NCI-H1694 treated with DMSO at 0.1 percent for 48 hours (cell line): ENCODE measurements around the gene KCNQ1.

Experiments used
- DNase-seq: peaks from one replicate; lab custom pipeline; 2025; lab: John Stamatoyannopoulos, UW

Gene KCNQ1

DNA sequence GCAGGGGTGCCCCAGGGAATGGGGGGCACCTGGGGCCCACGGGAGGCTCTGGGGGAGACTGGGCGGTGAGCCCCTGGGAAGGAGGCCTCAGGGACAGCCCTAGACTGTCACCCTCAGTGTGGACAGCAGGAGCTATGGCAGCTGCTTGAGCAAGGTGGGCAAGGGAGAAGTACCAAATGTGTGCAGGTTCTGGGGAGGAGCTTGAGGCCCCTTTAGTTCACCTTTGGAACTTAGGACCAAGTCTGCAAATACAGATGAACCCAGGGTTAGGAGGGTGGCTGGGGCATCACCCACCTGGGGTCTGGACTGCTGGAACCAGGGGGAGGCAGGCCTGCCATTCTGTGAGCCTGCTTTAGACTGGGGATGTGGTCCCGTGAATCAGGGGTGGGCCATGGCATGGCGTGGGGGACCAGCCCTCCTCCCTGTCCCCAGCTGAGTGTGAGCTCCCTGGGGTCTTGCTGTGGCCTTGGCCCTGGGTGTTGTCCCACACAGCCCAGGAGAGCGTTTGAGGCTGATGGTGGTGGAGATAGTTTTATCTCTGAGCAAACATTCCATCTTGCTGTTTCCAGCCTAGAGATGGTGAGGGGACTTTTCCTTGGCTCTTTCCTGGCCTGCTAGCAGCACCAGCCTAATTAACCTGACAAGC is 122.3 kb downstream of the KCNQ1 start:
- no peak for DNase-seq

DNA sequence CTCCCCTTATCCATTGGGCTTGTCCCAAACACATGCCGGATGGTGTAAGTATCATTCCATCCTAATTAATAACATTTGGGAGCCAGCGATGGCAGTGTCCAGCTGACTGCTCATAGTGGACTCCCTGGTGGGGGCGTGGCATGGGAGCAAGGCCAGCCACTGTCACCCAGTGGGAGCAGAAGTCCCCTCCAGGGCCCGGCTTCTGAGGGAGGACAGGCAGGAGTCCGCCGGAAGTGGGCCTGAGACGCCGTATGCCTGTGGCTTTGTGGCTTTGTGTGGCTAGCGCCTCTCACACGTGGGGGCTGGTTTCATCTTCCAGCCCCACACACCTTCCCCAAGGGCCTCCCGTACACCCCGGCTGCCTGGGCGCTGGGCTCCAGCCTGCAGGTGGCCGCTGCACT is 124.5 kb downstream of the KCNQ1 start:
- DNase-seq: no peak

DNA sequence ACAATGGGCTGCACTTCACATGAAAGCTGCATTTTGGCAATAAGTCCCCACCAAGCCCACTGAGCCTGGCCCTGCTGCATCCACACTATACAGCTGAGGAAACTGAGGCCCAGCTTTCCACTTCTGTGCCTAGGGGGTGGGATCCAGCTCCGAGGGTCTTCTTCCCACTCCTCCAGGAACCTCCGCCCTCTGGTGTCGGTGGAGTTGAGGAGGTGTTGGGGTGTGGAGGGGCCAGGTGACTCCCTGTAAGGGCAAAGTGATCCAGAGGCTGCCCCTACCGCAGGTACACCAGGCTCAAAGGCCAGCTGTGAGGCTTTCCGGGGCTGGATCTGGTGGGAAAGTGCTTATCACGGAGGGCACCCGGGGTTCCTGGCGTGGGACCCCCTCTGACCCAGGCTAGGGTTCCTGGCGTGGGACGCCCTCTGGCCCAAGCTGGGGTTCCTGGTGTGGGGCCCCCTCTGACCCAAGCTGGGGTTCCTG is 125.0 kb downstream of the KCNQ1 start:
- no peak for DNase-seq

DNA sequence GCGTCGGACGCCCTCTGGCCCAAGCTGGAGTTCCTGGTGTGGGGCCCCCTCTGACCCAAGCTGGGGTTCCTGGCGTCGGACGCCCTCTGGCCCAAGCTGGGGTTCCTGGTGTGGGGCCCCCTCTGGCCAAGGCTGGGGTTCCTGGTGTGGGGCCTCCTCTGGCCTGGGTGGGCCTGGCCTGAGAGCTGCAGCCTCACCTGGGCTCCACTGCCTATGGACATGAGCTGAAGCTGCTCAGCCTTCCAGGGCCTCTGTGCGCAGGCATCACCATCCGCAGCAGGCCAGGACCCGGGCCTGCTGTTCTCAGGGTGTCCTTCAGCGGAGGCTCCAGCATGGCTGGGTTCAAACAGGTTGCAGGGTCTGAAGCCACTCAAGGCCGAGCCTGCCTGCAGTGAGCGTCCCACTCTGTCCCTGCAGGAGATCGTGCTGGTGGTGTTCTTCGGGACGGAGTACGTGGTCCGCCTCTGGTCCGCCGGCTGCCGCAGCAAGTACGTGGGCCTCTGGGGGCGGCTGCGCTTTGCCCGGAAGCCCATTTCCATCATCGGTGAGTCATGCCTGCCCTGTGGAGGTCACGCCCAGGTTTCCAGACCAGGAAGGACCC is 125.5 kb downstream of the KCNQ1 start:
- DNase-seq: no peak

DNA sequence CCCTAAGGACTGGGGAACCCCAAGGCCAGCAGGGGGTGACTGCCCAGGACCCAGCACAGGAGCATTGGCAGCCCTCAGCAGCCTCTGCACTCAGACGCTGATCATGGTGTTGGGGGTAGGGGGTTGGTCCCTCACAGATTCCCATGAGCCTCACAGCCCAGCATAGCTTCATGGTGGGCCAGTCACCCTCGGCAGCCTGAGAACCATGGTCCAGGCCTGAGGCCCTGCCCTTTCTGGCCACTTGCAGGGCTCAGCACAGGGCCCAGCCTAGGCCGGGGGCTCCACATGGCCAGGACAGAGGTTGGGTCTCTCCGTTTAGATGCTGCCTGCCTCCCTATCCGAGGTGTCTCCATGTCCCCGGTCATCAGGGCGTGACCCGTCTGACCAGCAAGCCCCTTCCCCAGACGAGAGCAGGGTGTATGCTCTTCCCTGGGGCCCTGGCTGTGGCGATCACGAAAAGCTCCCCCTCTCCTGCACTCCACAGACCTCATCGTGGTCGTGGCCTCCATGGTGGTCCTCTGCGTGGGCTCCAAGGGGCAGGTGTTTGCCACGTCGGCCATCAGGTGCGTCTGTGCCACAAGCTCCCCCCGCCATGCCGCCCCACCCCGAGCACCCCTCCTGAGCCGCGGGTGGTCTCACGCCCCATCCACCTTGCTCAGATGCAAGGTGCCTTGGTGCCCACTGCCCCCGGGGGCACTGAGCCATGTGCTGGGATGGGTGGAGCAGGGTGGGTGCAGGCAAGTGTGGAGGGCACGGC is 126.2 kb downstream of the KCNQ1 start:
- DNase-seq: no peak

DNA sequence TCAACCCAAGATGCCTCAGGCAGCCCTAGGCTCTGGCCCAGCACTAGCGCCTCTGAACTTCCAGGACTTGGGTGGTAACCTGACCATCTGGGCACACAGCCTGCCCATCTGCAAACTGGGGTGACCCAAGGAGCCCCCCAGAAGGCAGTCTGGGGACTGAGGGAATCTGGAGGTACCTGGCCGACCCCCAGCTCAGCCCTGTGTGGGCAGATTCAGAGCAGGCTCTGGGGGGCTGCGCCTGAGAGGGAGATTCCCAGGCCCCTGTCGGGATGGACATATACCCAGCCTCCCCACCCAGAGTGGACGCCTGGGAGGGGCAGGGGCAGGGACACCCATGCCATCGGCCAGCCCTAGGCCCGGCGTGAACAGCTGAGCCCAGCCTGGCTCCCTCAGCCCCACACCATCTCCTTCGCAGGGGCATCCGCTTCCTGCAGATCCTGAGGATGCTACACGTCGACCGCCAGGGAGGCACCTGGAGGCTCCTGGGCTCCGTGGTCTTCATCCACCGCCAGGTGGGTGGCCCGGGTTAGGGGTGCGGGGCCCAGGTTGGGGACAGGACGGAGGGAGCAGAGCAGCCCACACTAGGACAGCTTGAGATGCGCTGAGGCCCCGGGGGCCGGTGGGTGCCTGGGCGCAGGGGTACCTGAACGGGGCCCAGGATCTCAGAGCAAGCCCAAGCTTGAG is 126.9 kb downstream of the KCNQ1 start:
- DNase-seq: no peak

DNA sequence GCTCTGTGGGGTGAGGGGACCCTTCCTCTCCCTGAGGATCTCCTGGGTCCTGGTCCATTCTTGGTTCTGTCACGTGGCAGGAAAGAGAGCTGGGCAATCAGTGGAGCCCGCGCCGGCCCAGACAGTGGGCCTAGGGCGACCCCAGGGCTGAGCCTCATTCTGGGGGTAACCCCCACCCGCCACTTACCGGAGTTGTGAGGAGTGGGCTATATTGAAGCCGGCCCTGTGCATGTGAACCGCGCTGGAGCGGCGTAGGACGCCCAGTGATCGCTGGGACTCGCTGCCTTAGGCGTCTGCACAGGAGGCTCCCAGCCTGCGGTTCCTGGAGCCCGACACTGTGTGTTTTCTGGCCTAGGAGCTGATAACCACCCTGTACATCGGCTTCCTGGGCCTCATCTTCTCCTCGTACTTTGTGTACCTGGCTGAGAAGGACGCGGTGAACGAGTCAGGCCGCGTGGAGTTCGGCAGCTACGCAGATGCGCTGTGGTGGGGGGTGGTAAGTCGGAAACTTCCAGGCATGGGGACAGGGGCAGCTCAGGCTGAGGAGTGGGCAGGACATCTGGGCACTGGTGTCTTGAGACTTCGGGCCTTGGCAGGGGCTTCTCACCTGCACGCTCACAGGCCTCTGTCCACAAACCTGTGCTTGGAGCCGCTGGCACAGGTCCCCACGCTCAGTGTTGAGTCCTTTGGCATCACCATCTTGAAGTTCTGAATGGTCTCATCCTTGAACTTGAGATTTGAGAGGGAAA is 127.9 kb downstream of the KCNQ1 start:
- DNase-seq: no peak

DNA sequence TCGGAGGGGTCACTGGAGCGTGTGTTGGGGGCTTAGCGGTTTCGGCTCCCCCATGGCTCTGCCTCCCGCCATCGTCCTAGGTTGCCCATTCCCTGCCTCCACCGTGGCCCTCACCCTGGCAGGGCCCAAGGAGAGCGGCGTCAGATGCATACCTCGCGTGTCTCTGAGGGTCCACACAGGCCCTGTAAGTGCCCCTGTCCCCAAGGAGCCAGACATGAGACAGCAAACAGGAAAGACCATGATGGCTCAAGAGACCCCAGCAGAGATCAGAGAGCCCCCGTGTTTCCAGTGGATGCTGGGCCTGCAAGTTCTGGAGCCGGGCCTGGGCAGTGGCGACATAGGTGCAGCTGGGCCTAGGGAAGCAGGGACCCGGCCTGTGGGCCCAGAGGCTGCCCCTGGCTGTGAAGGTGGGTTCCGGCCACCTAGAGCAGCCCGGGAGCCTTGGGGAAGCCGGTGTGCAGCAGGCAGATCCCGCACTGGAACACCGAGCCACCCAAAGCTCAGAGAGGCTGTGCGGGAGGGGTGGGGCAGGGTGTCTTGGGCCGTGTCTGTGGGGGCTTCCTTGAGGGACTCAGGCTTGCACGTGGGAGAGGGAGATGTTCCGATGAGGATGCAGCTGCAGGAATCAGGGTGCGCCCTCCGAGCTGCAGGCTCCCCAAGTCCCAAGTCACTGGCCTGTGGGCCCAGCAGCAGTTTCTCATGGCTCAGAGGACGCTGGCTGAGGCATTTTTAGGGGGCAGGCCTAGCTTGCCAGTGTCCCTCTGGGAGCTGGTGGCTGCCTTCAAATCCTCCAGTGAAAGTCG is 128.6 kb downstream of the KCNQ1 start:
- no peak for DNase-seq

DNA sequence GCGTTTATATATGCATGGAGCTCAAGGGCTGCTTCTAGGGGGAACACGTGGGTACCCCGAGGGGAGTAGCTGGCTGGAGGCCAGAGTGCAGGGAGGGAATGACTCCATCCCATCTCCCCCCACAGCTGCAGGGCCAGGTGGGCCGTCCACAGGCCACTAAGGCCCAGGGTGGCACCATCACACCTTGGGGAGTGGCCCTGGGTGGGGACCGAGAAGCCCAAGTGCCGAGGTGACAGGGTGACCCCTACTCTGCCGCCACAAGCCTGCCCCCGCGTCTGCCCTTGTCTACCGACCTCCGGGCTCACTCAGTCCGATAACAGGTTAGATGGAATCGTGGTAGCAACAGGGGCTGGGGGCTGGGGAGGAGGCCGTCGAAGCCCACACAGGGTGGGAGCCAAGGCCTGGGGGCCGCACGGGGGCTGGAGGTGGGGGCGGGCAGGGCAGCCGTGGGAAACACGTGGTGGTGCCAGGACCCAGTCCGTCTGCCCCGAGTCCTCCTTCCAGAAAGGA is 129.3 kb downstream of the KCNQ1 start:
- no peak for DNase-seq

DNA sequence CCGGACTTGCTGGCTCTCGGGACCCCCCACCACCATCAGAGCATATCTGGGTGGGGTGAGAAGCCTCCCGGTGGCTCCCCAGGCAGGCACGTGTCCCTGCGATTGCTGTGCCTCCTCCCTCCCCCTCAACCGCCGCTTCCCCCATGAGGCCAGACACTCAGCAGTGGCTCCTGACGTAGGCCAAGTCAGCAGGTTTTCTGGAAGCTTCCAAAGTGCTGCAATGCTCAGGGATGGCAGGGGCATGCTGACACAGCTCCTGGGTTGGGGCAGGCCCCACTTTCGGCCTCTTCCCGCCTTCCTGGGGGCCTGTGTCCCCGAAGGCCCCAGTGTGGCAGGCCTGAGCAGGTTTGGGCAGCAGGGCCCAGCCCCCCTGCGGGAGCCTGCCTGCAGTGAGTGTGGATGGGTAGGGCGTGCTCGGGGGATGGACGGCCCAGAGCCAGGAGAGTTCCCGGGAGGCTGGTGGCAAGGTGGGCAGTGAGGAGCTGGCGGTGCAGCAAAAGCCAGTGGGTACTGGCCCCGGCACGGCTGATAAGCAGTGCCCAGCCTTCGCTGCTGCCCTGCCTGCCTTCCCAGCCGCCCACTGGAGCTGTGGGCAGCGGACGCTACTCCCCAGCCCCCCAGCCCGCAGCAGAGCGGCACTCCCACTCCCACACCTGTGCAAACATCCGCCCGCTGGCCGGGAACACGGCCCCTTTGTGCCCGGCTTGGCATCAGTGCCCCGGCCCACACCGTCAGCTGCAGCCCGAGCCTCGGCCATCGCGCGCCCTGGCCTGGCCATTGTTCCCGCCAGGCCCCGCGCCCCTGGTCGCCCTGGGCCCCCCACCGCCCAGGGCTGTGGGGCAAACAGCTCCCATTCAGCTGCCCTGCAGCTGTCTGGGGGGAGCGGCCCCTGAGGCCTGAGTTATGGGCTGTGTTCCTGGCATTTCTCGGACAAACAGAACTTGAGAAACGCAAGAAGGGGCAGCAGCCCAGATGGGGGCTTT is 130.0 kb downstream of the KCNQ1 start:
- no peak for DNase-seq

DNA sequence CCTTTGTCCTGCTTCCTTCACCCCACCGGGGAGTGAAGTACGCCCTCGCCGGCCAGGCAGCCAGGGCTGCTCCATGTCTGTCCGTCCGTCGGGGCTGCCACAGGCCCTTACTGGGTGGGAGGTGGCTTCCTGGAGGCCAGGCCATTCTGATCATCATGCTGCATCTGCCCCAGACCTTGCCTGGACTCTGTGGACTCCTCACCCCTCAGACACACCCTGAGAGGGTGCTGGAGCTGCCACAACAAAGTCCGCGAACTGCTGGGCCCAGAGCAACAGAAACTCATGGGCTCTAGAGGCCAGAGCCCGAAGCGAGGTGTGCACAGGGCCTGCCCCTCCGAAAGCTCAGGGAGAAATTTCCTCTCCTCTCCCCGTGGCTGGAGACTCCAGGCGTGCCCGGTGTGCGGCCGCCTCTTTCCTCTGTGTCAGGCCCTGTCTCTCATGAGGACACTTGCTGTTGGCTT is 130.8 kb downstream of the KCNQ1 start:
- DNase-seq: no peak

DNA sequence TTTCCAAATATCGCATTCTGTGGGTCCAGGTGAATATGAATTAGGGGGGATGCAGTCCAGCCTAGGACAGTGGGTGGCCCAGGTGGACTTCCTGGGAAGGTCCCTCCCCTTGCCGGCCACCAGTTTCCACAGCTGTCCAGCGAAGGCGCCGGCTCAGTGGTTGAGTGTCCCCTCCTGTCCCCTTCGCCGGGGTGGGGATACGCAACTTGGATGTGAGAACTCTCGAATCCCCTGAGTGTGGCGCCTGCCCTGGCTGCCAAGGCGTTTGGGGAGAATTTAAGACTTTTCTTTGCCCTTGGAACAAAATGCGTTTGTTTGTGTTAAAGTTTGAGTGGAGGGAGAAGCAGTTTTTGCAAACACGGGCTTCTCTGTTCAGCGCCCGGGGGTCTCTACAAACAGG is 131.3 kb downstream of the KCNQ1 start:
- DNase-seq: no peak

DNA sequence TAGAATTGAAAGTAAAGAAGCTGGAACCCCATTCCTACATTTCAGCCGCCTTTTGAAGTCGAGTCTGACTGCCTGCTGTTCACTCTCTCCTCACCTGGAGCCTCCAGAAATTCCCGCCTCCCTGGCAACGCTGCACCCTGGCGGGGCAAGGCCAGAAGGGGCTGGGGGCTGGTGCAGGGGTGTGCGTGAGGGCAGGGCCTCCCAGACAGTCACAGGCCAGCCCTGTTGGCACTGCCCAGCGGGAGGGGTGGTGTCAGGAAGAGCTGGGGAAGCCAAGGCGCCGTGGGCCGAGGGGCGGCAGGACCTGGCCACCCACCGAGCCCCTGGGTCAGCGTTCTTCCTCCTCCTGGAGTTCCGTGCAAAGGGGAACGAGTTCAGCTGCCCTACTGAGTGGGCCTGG is 131.7 kb downstream of the KCNQ1 start:
- DNase-seq: no peak

DNA sequence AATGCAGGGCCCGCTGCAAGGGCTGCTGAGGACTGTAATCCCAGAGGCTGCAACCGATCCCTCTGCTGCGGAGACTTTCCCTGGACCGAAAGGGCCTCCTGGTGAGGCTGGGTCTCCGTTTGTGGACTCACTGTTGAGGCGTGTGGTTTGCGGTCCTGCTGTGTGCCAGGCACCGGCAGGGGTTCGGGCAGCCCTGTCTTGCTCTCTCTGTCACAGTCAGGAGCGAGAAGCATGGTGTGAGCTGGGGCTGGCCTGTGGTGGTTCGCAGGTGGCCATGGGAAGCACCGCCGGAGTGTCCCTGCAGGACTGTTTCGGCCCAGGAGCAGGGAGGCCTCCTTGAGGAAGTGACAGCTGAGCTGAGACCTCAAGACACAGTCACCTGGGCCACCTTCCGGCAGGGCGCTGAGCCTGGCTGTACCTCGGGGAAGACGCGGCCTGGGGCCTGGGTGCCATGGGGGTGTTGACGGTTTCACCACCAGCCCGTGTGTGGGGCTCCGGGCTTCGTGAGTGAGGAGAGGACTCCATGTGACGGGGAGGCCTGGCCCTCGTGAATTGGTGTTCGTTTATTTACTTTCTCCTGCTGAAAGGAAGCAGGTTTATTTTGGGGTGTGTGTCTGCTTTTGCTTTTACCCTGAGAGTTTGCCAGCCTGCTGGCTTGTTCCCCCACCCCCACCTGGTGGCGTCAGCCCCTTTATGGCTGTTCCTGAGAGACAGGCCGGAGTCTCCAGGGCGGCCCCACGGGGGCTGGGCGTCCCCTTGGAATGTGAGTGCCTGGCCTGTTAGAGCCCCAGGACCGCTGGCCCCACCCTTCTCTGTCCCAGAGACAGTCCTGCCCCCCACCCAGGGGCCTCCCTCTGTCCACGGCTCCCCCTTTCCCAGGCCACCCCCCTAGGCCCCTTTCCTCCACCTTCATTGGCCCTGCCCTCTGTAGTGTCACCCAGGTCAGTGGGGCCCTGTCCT is 132.5 kb downstream of the KCNQ1 start:
- DNase-seq: no peak

DNA sequence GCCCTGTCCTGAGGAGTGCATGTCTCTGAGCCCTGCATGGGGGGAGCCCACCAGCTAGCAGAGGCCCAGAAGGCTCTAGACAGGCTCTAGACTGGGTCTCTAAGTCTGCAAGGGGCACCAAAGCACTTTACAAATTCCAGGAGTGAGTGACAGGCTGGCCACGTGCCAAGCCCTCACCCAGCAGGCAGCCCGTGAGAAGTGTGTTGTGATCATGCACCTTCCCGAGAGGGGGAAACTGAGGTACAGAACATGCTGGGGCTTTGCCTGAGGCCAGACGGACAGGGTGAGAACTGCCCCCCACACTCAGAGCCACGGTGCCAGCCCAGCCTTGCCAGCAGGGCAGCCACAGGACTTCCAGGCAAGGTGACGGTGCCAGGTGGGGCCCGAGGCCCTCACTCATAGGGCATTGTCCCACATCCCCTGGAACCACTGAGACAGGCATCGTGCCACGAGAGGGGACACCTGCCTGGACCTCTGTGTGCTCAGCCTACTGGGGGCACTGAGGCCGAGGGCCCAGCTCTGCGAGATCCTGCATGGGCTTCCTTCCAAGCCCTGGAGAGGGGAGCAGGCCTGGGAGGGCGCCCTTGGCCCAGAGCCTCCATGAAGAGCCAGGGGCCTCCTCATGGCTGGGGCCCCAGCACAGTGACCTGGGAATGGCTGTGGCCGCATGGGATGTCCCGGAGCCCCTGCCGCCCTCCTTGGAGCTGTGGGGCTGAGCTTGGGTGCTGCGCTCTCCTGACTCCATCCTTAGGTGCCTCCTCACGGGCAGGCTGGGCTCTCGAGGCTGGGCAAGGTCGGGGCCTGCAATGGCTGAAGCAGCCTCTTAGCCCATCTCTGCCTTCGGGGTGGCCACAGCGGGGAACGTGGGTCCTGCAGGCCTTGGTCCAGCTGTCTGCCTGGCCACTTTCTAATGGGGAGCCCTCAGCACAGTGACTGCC is 133.5 kb downstream of the KCNQ1 start:
- DNase-seq: no peak

DNA sequence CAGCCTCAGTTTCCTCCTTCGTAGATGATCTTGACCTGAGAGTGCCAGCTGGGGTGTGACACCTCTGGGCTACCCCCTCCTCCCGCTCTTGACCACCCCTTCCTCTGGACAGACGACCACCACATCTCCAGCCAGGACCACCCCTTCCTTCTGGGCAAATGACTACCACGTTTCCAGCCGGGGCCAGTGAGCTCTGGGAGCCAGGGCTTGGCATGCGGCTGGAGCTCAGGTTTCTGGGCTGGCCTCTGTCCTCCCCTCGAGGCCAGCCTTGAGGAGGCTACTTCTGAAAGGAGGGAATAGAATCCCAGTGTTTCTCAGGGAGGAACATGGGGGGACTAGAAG is 134.1 kb downstream of the KCNQ1 start:
- DNase-seq: no peak

DNA sequence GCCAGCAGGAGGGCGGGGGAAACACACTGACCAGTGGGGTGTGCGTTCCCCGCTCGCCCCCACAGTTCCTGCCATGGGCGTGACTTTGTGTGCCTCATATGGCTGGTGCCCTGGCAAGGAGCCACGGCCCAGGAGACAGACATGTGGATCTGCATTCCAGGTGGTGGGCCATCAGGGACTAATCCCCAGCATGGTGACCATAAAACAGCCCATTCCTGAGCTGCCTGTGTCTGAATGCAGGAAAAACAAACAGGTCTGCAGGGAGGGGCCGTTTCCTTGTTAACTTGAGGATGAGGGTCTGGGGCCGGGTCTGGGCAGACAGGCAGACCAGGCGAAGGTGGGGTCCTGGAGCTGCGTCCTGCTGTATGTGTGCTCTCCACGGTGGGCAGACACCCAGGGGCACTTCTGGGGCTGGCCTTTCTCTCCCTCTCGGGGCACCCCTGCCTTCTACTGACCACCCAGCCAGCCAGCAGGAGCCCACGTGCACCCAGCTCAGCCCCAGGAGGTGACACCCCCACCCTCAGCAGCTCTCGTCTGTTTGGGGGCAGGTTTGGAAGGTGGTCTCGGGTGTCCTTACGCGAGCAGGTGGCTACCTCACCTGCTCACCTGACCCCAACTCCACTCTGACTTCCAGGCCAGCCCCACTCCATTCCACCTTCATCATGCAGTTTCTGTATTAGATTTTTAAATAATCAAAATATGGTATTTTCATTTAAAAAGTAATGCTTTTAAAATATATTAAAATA is 134.7 kb downstream of the KCNQ1 start:
- no peak for DNase-seq
